MM.1S (cell line): ENCODE measurements around the gene ACOX3.

Source experiments
- CTCF ChIP-seq: fragments of 300-600 bp; sonication (generic); IDR thresholded peaks from 2 replicates; pipeline ENCODE4 v1.5.1; 2016; ENCODE audit warnings: antibody characterized with exemption, low read length, mixed read lengths
- EZH2phosphoT487 ChIP-seq: fragments of 300-600 bp; sonication (generic); IDR thresholded peaks from 2 replicates; pipeline ENCODE4 v1.6.1; 2018; ENCODE audit warnings: antibody characterized with exemption, low read length

GRCh38 chr4:8437281-8437680 is 3.2 kb downstream of the ACOX3 start:
- TF ChIP-seq CTCF = no peak
- TF ChIP-seq EZH2phosphoT487 = no peak
